Cardiac fibroblast (primary cell): Measurements from ENCODE around the gene DCAF8L1.
"Not testable (repeated sequence)": the region's sequence is repeated elsewhere in the genome, so short reads cannot be mapped to it uniquely, and the experiment has no call there.

ENCODE experiments used
- DNase-seq, 2 donors: peaks; one replicate each; pipeline versions ENCODE4 v3.0.0 to v3.0.0-alpha.2; 2010; ENCODE audit warnings: low read depth in 2 of 2
- H3K4me3 ChIP-seq, 2 donors: replicated peaks in 1 of 2; 1 replicate in 1 of 2; 2 replicates in 1 of 2; pipeline ENCODE4 v1.5.1; 2011; ENCODE audit warnings: low read depth in 2 of 2, low read length in 2 of 2, mild to moderate bottlenecking in 2 of 2, moderate library complexity in 1 of 2
- CTCF ChIP-seq: IDR thresholded peaks from one replicate; pipeline ENCODE4 v1.5.1; 2011; ENCODE audit warnings: low read depth, mild to moderate bottlenecking, low read length, inconsistent platforms

DCAF8L1 gene

GRCh38 chrX:27996132-27996531 lies 14.9 kb upstream of the DCAF8L1 start:
- H3K4me3 ChIP-seq: no peak overlapping the region
- no peak for TF ChIP-seq CTCF
- no peak for DNase-seq

- no peak for DNase-seq
- H3K4me3 ChIP-seq: no peak overlapping the region
- TF ChIP-seq CTCF: no peak
These were observed 14.4 kb upstream of the DCAF8L1 start for GRCh38 chrX:27995611-27996010.

- H3K4me3 ChIP-seq: no peak overlapping the region
- no peak for DNase-seq
- TF ChIP-seq CTCF: no peak
These were observed 6.8 kb upstream of the DCAF8L1 start for GRCh38 chrX:27987862-27988646.

GRCh38 chrX:27976934-27977333 lies 4.3 kb downstream of the DCAF8L1 start:
- H3K4me3 ChIP-seq, DNase-seq: not testable (repeated sequence)

GRCh38 chrX:27976284-27976683 lies 5.0 kb downstream of the DCAF8L1 start:
- no peak for TF ChIP-seq CTCF
- DNase-seq: peak; percentile 60 to 70
- H3K4me3 ChIP-seq: no peak overlapping the region

- H3K4me3 ChIP-seq: no peak overlapping the region
- TF ChIP-seq CTCF: no peak
- DNase-seq: no peak
These were observed 12.4 kb downstream of the DCAF8L1 start for GRCh38 chrX:27968878-27969277.

- no peak overlapping the region for H3K4me3 ChIP-seq
- no peak for TF ChIP-seq CTCF
- peak in 1 of 2 donors; percentile 3 for DNase-seq
These were observed 12.9 kb downstream of the DCAF8L1 start for GRCh38 chrX:27968352-27968751.
